Esophagus squamous epithelium (tissue), 5 donors: ENCODE data around the gene PPM1L. TPM values are rescaled to one million over a fixed set of nuclear protein-coding genes. Genes with fewer than 3 reads are reported as not detected.

Experiments used
- DNase-seq: peaks from one replicate; lab custom pipeline; 2025; lab: John Stamatoyannopoulos, UW
- H3K27ac ChIP-seq, 4 donors: fragments of 200-600 bp; sonication (generic); one replicate each; pipeline ENCODE4 v1.5.1; 2016 to 2019; ENCODE audit warnings: mild to moderate bottlenecking in 1 of 4
- H3K27me3 ChIP-seq, 4 donors: fragments of 200-600 bp; sonication (generic); 1 replicate in 3 of 4; 2 replicates in 1 of 4; pipeline versions ENCODE4 v1.5.1 to v1.6.0; 2017 to 2021; ENCODE audit warnings: antibody characterized with exemption in 1 of 4
- H3K36me3 ChIP-seq, 3 donors: fragments of 200-600 bp; sonication (generic); one replicate each; pipeline ENCODE4 v1.5.1; 2016 to 2019
- H3K4me1 ChIP-seq, 3 donors: fragments of 200-600 bp; sonication (generic); one replicate each; pipeline ENCODE4 v1.5.1; 2017 to 2019
- H3K4me3 ChIP-seq, 4 donors: fragments of 200-600 bp; sonication (generic); 1 replicate in 3 of 4; 2 replicates in 1 of 4; pipeline ENCODE4 v1.5.1; 2016 to 2019; ENCODE audit warnings: mild to moderate bottlenecking in 2 of 4, moderate library complexity in 1 of 4
- H3K9me3 ChIP-seq, 3 donors: fragments of 200-600 bp; sonication (generic); one replicate each; pipeline ENCODE4 v1.5.1; 2016 to 2019
- CTCF ChIP-seq, 6 experiments: fragments of 450-650 bp in 4 of 6; fragments of 200-600 bp in 2 of 6; sonication (generic) in 2 of 6; IDR thresholded peaks; one replicate each; pipeline ENCODE4 v1.5.1; 2016 to 2019; ENCODE audit warnings: antibody characterized with exemption in 6 of 6, mild to moderate bottlenecking in 4 of 6, moderate library complexity in 4 of 6
- POLR2A ChIP-seq, 4 donors: fragments of 450-650 bp; IDR thresholded peaks; one replicate each; pipeline ENCODE4 v1.6.1; 2017; ENCODE audit warnings: antibody characterized with exemption in 4 of 4, mild to moderate bottlenecking in 4 of 4, moderate library complexity in 3 of 4
- WGBS, 2 donors: methylation state at CpG; one replicate each; pipeline ENCODE4 v1.1.5; 2018; 5-methylcytosine and 5-hydroxymethylcytosine counted together
- intact Hi-C: fragments of 100-400 bp; cut with DNase I; formaldehyde crosslinking; loops from one replicate; pipeline ENCODE4 v1.15.0; 2022
- total RNA-seq, 4 donors: library from RNA; depleted of rRNA; stranded (reverse); fragments of >200 nt; gene quantifications; one replicate each; pipeline ENCODE4 v1.1.0, GENCODE V29; 2016
- donor health status: DM: yes; HTN: yes; CAD: no.

PPM1L gene
- total RNA-seq, 4 donors from 2014 or later = 9.1 to 18.1 (median 12.1) TPM

DNA sequence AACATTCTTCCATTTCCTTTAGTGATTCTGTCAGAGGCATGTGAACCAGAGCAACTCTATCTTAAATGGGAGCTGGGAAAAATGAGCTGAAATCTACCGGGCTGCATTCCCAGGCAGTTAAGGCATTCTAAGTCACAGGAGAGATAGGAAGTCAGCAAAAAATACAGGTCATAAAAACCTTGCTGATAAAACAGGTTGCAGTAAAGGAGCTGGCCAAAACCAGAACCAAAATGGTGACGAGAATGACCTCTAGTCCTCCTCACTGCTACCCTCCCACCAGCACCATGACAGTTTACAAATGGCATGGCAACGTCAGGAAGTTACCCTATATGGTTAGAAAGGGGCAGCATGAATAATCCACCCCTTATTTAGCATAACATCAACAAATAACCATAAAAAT, 282.7 kb downstream of the PPM1L start:
- peaks cover 0 to 5% (median 0%) of the 10 kb centered on the region in 3 donors for H3K4me1 ChIP-seq
- H3K4me3 ChIP-seq = no peak overlapping the region
- WGBS, 2 donors = 72% methylated on average over 3 of the region's 3 CpGs
- H3K36me3 ChIP-seq = no peaks in the 10 kb centered on the region
- H3K27me3 ChIP-seq = no peaks in the 10 kb centered on the region
- TF ChIP-seq CTCF (IDR thresholded peaks at IDR 0.05) = no peak
- TF ChIP-seq POLR2A (IDR thresholded peaks at IDR 0.05) = no peak
- DNase-seq = no peak
- no peak overlapping the region for H3K27ac ChIP-seq
- intact Hi-C loops = no loop called here
- H3K9me3 ChIP-seq = no peaks in the 10 kb centered on the region

DNA sequence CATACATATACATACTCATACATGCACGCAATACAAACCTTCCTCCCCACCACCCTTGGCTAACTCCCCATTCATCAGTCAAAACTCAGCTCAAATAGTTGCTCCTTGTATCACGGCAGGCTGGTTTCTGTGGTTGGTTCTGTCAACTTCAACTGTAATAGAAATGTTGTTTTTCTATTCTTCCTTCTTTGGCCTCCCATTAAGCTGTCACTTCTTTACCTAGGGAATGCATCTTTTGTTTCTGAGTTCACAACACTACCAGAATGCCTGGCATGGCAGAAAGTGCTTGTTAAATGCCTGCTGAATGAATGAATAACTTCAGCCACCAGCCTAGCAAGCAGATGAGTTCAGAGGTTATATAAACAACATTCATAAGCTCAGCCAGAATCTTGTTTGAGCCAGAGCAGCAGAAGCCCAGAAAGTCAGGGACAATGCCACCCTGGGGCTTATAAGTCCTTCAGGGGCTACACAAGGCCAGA, 286.0 kb downstream of the PPM1L start:
- Histone ChIP-seq H3K4me1 (no peaks in the 10 kb centered on the region), H3K27ac (no peak overlapping the region), H3K9me3 (no peaks in the 10 kb centered on the region), H3K4me3 (no peak overlapping the region), H3K27me3 (no peaks in the 10 kb centered on the region), H3K36me3 (no peaks in the 10 kb centered on the region)
- TF ChIP-seq CTCF (IDR thresholded peaks at IDR 0.05) = no peak
- no peak for TF ChIP-seq POLR2A (IDR thresholded peaks at IDR 0.05)
- 66 to 77% methylated on average over 2 of the region's 2 CpGs for WGBS, 2 donors
- intact Hi-C loops = no loop called here
- no peak for DNase-seq

GRCh38 chr3:161043336-161044035, 287.5 kb downstream of the PPM1L start:
- H3K4me1 ChIP-seq = no peaks in the 10 kb centered on the region
- WGBS, 2 donors = 77 to 81% methylated on average over 4 to 5 of the region's 5 CpGs
- H3K27ac ChIP-seq = no peak overlapping the region
- H3K36me3 ChIP-seq = no peaks in the 10 kb centered on the region
- TF ChIP-seq POLR2A (IDR thresholded peaks at IDR 0.05) (no peak), CTCF (IDR thresholded peaks at IDR 0.05) (no peak)
- intact Hi-C loops = no loop called here
- DNase-seq = no peak
- H3K4me3 ChIP-seq = no peak overlapping the region
- H3K27me3 ChIP-seq = no peaks in the 10 kb centered on the region
- H3K9me3 ChIP-seq = no peaks in the 10 kb centered on the region

- no peaks in the 10 kb centered on the region for H3K9me3 ChIP-seq
- no peaks in the 10 kb centered on the region for H3K36me3 ChIP-seq
- no peak for DNase-seq
- H3K4me1 ChIP-seq = no peaks in the 10 kb centered on the region
- no peak overlapping the region for H3K4me3 ChIP-seq
- no peak overlapping the region for H3K27ac ChIP-seq
- intact Hi-C loops = no loop called here
- 68 to 79% methylated on average over 3 to 4 of the region's 4 CpGs for WGBS, 2 donors
- TF ChIP-seq POLR2A (IDR thresholded peaks at IDR 0.05) (no peak), CTCF (IDR thresholded peaks at IDR 0.05) (no peak)
- no peaks in the 10 kb centered on the region for H3K27me3 ChIP-seq
Measured at GRCh38 chr3:161049683-161050248, 293.7 kb downstream of the PPM1L start.

GRCh38 chr3:161050935-161051334, 294.9 kb downstream of the PPM1L start:
- Histone ChIP-seq H3K36me3 (no peaks in the 10 kb centered on the region), H3K4me3 (no peak overlapping the region), H3K4me1 (no peaks in the 10 kb centered on the region), H3K9me3 (no peaks in the 10 kb centered on the region), H3K27ac (no peak overlapping the region), H3K27me3 (no peaks in the 10 kb centered on the region)
- TF ChIP-seq POLR2A (IDR thresholded peaks at IDR 0.05) (no peak), CTCF (IDR thresholded peaks at IDR 0.05) (no peak)
- DNase-seq = no peak
- 84 to 88% methylated on average over 3 of the region's 3 CpGs for WGBS, 2 donors
- intact Hi-C loops = no loop called here
